Measurements from ENCODE around the gene KRABD2.
A peak's percentile ranks its signal among the peaks of the same experiment; 100 is the strongest.

The KRABD2 gene

DNA sequence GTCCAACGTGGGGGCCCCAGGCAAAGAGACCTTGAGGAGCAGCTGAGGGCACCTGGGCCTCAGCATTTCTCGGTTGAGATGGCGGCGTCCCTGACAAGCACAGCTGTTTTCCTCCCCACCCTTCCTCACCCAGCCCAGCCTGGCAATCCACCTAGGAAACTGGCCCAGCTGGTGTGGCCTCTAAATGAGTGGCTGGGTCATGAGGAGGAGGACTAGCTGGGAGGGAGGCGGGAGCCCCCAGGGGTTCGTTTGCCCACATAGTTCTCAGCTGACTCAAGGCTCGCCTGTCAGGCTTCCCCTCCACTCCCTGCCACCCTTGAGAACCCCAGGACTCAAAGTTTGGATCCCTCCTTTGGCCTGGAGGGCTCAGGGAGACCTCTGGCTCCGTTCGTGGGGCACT lies 15.2 kb upstream of the KRABD2 start:
- Histone ChIP-seq H3K9me2 (ENCODE audit: insufficient read depth) (no peaks in the 10 kb centered on the region), H3K4me1 (ENCODE audit: insufficient read depth) (peaks cover 7% of the 10 kb centered on the region; the same call in 1 of the 2 replicates), H3K79me2 (replicated peaks; ENCODE audit: insufficient read depth) (no peaks in the 10 kb centered on the region), H3K4me2 (peak overlapping the region; percentile 35; the same call in 1 of the 2 replicates), H3K36me3 (ENCODE audit: insufficient read depth) (no peaks in the 10 kb centered on the region), H4K20me1 (replicated peaks; ENCODE audit: insufficient read depth) (no peaks in the 10 kb centered on the region), H3F3A (replicated peaks; ENCODE audit: low read depth) (no peaks in the 10 kb centered on the region; the same call in 1 of the 2 replicates), H2AFZ (no peak overlapping the region), H3K27ac (ENCODE audit: low read depth) (no peak overlapping the region), H3K4me3 (no peak overlapping the region), H3K27me3 (ENCODE audit: insufficient read depth) (no peaks in the 10 kb centered on the region)
- no peak for TF ChIP-seq ZNF114 (CRISPR knock-in tag; IDR thresholded peaks at IDR 0.05)
- TF ChIP-seq ZNF331 (CRISPR knock-in tag; IDR thresholded peaks at IDR 0.05; ENCODE audit: low read depth) = no peak
- TF ChIP-seq JUNB (IDR thresholded peaks at IDR 0.05; ENCODE audit: unreplicated experiment) = no peak
- TF ChIP-seq EZH2phosphoT487 (IDR thresholded peaks at IDR 0.05; ENCODE audit: unreplicated experiment) = no peak
- TF ChIP-seq CREB1 (CRISPR knock-in tag; IDR thresholded peaks at IDR 0.05; ENCODE audit: low read depth) = no peak
- no peak for DNase-seq (ENCODE audit: low spot score)
- H3K27me3 Mint-ChIP-seq (ENCODE audit: insufficient read depth, low read depth, poor library complexity) = peaks cover 6% of the 10 kb centered on the region
- H3K36me3 Mint-ChIP-seq (ENCODE audit: low read depth) = peaks cover under 1% of the 10 kb centered on the region; the same call in 1 of the 3 replicates
- H3K4me3 Mint-ChIP-seq = no peak overlapping the region
- H3K27ac Mint-ChIP-seq = no peak overlapping the region
- peaks cover under 1% of the 10 kb centered on the region; the same call in 1 of the 3 replicates for H3K4me1 Mint-ChIP-seq
- no peaks in the 10 kb centered on the region for H3K9me3 Mint-ChIP-seq
- peak; percentile 47 for ATAC-seq

DNA sequence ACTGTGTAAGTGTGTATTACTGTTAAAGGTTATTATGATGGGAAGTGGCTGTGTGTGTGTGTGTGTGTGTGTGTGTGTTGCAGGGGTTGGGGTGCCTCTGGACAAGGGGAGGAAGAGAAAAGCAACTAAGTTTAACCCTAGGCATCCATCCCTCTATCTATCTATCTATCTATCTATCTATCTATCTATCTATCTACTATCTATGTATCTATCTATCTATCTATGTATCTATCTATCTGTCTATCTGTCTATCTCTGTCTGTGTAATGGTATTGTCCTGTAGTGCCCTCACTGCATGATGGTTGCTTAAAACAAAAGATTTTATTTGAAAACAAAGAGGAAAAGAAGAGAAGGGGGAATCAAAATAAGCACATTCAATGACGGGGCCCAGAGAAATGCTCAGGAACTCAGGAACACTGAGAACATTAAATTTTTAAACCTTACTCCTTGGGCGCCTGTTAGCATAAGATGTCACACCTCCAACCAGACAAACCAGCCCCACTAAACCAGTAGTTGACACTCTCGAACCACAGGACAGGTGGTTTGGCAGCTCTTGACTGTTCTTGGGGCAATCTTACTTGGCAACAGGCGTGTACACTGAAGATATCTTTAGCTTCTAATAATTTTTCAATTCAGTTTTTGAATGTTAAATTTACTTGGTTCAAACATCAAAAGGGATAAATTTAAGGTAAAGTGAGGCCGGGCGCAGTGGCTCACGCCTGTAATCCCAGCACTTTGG lies 11.6 kb upstream of the KRABD2 start:
- peaks cover 17% of the 10 kb centered on the region for H3K27me3 Mint-ChIP-seq (ENCODE audit: insufficient read depth, low read depth, poor library complexity)
- Histone ChIP-seq H3K4me1 (ENCODE audit: insufficient read depth) (peaks cover 12% of the 10 kb centered on the region; the same call in 1 of the 2 replicates), H4K20me1 (replicated peaks; ENCODE audit: insufficient read depth) (no peaks in the 10 kb centered on the region), H3K36me3 (ENCODE audit: insufficient read depth) (no peaks in the 10 kb centered on the region), H3K27me3 (ENCODE audit: insufficient read depth) (no peaks in the 10 kb centered on the region), H2AFZ (no peak overlapping the region), H3K4me2 (no peak overlapping the region), H3K27ac (ENCODE audit: low read depth) (no peak overlapping the region), H3K9me2 (ENCODE audit: insufficient read depth) (no peaks in the 10 kb centered on the region), H3K4me3 (no peak overlapping the region), H3K79me2 (replicated peaks; ENCODE audit: insufficient read depth) (no peaks in the 10 kb centered on the region), H3F3A (replicated peaks; ENCODE audit: low read depth) (no peaks in the 10 kb centered on the region)
- H3K4me1 Mint-ChIP-seq = peaks cover 12% of the 10 kb centered on the region
- H3K36me3 Mint-ChIP-seq (ENCODE audit: low read depth) = peaks cover 6% of the 10 kb centered on the region
- ATAC-seq (no peak), DNase-seq (ENCODE audit: low spot score) (no peak)
- H3K4me3 Mint-ChIP-seq = no peak overlapping the region
- H3K27ac Mint-ChIP-seq = no peak overlapping the region
- H3K9me3 Mint-ChIP-seq = no peaks in the 10 kb centered on the region
- TF ChIP-seq, protein P1, sequence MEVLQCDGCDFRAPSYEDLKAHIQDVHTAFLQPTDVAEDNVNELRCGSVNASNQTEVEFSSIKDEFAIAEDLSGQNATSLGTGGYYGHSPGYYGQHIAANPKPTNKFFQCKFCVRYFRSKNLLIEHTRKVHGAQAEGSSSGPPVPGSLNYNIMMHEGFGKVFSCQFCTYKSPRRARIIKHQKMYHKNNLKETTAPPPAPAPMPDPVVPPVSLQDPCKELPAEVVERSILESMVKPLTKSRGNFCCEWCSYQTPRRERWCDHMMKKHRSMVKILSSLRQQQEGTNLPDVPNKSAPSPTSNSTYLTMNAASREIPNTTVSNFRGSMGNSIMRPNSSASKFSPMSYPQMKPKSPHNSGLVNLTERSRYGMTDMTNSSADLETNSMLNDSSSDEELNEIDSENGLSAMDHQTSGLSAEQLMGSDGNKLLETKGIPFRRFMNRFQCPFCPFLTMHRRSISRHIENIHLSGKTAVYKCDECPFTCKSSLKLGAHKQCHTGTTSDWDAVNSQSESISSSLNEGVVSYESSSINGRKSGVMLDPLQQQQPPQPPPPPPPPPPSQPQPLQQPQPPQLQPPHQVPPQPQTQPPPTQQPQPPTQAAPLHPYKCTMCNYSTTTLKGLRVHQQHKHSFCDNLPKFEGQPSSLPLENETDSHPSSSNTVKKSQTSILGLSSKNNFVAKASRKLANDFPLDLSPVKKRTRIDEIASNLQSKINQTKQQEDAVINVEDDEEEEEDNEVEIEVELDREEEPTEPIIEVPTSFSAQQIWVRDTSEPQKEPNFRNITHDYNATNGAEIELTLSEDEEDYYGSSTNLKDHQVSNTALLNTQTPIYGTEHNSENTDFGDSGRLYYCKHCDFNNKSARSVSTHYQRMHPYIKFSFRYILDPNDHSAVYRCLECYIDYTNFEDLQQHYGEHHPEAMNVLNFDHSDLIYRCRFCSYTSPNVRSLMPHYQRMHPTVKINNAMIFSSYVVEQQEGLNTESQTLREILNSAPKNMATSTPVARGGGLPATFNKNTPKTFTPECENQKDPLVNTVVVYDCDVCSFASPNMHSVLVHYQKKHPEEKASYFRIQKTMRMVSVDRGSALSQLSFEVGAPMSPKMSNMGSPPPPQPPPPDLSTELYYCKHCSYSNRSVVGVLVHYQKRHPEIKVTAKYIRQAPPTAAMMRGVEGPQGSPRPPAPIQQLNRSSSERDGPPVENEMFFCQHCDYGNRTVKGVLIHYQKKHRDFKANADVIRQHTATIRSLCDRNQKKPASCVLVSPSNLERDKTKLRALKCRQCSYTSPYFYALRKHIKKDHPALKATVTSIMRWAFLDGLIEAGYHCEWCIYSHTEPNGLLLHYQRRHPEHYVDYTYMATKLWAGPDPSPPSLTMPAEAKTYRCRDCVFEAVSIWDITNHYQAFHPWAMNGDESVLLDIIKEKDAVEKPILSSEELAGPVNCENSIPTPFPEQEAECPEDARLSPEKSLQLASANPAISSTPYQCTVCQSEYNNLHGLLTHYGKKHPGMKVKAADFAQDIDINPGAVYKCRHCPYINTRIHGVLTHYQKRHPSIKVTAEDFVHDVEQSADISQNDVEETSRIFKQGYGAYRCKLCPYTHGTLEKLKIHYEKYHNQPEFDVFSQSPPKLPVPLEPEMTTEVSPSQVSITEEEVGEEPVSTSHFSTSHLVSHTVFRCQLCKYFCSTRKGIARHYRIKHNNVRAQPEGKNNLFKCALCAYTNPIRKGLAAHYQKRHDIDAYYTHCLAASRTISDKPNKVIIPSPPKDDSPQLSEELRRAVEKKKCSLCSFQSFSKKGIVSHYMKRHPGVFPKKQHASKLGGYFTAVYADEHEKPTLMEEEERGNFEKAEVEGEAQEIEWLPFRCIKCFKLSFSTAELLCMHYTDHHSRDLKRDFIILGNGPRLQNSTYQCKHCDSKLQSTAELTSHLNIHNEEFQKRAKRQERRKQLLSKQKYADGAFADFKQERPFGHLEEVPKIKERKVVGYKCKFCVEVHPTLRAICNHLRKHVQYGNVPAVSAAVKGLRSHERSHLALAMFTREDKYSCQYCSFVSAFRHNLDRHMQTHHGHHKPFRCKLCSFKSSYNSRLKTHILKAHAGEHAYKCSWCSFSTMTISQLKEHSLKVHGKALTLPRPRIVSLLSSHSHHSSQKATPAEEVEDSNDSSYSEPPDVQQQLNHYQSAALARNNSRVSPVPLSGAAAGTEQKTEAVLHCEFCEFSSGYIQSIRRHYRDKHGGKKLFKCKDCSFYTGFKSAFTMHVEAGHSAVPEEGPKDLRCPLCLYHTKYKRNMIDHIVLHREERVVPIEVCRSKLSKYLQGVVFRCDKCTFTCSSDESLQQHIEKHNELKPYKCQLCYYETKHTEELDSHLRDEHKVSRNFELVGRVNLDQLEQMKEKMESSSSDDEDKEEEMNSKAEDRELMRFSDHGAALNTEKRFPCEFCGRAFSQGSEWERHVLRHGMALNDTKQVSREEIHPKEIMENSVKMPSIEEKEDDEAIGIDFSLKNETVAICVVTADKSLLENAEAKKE (CRISPR knock-in tag; IDR thresholded peaks at IDR 0.05) = no peak
- TF ChIP-seq CREB1 (CRISPR knock-in tag; IDR thresholded peaks at IDR 0.05; ENCODE audit: low read depth) = no peak

Measured in GM23338 (cell line).